T-helper 1 cell treated with Interleukin-12 subunit alpha and Interleukin-12 subunit beta and Interleukin-4 antibody, amounts not matched to agents 30 ng/mL and 1 ng/mL, for 36 hours (primary cell): ENCODE measurements around the gene SEMA6D. TPM values are rescaled to one million over a fixed set of nuclear protein-coding genes. Genes with fewer than 3 reads are reported as not detected.

Experiments used
- intact Hi-C: fragments of 100-400 bp; cut with micrococcal nuclease; formaldehyde crosslinking; loops from one replicate; pipeline ENCODE4 v1.15.1; 2024
- total RNA-seq: library from RNA; stranded (reverse); gene quantifications from 2 replicates; pipeline ENCODE4 v1.2.3, GENCODE V29; 2022

Gene SEMA6D
- total RNA-seq, 1 donor from 2014 or later, result not detected

GRCh38 chr15:47742334-47742733, 25.0 kb downstream of the SEMA6D start:
- intact Hi-C loops, result no loop called here

- intact Hi-C loops, result no loop called here
These were observed 25.4 kb downstream of the SEMA6D start for GRCh38 chr15:47742742-47743141.

GRCh38 chr15:47743385-47743784, 26.1 kb downstream of the SEMA6D start:
- intact Hi-C loops, result no loop called here

GRCh38 chr15:47743886-47744285, 26.6 kb downstream of the SEMA6D start:
- intact Hi-C loops, result no loop called here

GRCh38 chr15:47744496-47744895, 27.2 kb downstream of the SEMA6D start:
- intact Hi-C loops, result no loop called here

GRCh38 chr15:47744973-47745372, 27.7 kb downstream of the SEMA6D start:
- intact Hi-C loops, result no loop called here

GRCh38 chr15:47746516-47746915, 29.2 kb downstream of the SEMA6D start:
- intact Hi-C loops, result no loop called here

GRCh38 chr15:47750030-47750739, 32.9 kb downstream of the SEMA6D start:
- intact Hi-C loops, result no loop called here

- intact Hi-C loops, result no loop called here
These were observed 33.5 kb downstream of the SEMA6D start for GRCh38 chr15:47750740-47751262.

- intact Hi-C loops, result no loop called here
These were observed 36.3 kb downstream of the SEMA6D start for GRCh38 chr15:47753591-47753990.

GRCh38 chr15:47754312-47754711, 37.0 kb downstream of the SEMA6D start:
- intact Hi-C loops, result no loop called here

- intact Hi-C loops, result no loop called here
These were observed 38.6 kb downstream of the SEMA6D start for GRCh38 chr15:47755941-47756340.

GRCh38 chr15:47756872-47757271, 39.6 kb downstream of the SEMA6D start:
- intact Hi-C loops, result no loop called here

- intact Hi-C loops, result no loop called here
These were observed 40.0 kb downstream of the SEMA6D start for GRCh38 chr15:47757331-47757730.

- intact Hi-C loops, result no loop called here
These were observed 45.3 kb downstream of the SEMA6D start for GRCh38 chr15:47762621-47763020.

- intact Hi-C loops, result no loop called here
These were observed 47.4 kb downstream of the SEMA6D start for GRCh38 chr15:47764666-47765065.

GRCh38 chr15:47766406-47766805, 49.1 kb downstream of the SEMA6D start:
- intact Hi-C loops, result no loop called here

- intact Hi-C loops, result no loop called here
These were observed 49.7 kb downstream of the SEMA6D start for GRCh38 chr15:47767035-47767434.

- intact Hi-C loops, result no loop called here
These were observed 51.4 kb downstream of the SEMA6D start for GRCh38 chr15:47768735-47769134.

GRCh38 chr15:47769166-47769565, 51.9 kb downstream of the SEMA6D start:
- intact Hi-C loops, result no loop called here

GRCh38 chr15:47773143-47773542, 55.8 kb downstream of the SEMA6D start:
- intact Hi-C loops, result no loop called here

- intact Hi-C loops, result no loop called here
These were observed 61.0 kb downstream of the SEMA6D start for GRCh38 chr15:47778263-47778770.

GRCh38 chr15:47780971-47781370, 63.7 kb downstream of the SEMA6D start:
- intact Hi-C loops, result no loop called here
